GM21423 (cell line): Measurements from ENCODE around the gene PBLD.
"Not testable (repeated sequence)": the region's sequence is repeated elsewhere in the genome, so short reads cannot be mapped to it uniquely, and the experiment has no call there.

ENCODE experiments used
- ATAC-seq: cut with Tn5 transposase; IDR thresholded peaks from one replicate; pipeline ENCODE4 v1.9.1; 2021; ENCODE audit warnings: mild to moderate bottlenecking, moderate library complexity; ENCODE audit not compliant: unreplicated experiment

The PBLD gene

DNA sequence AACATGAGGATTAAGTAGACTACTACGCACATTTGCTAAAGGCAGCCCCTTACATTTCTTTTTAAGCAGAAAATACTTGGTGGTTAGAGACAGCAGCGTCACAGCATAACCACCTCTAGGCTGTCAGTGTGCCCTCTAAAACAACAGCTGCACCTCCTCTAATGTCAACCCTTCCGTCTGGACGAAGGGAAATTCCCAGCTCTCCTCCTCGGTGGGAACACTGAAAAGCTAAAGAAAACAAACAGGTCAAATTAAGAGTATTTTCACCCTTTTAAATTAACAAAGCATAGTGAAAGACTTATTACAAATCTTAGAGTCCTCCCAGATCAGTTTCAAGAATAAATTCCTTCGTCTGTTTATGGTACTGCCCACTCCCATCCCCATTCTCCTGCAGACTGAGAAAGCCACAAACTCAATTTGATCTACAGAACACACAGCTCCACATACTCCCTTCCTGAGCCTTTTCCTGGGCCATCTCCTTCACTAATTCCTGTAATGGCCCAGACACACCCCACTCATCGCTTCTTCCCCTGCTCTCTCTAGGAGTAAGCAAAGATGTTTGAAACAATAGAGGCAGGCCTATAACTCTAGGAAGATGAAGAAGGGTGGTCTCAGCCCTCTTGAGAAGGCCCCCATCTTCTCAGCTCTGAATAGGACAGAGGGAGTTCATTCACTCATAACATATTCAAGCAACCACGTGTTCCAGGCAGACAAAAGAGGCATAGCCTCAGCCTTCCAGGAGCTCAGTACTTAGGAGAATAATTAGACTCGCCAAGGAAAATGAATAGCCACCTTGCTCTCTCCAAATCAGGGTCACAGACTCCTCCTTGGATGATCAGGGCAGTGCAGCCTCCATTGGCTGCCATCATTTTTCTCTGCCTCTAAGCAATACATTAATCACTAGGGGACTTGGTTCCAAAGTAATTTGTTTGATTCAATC lies 48.4 kb downstream of the PBLD start:
- ATAC-seq, result no peak

DNA sequence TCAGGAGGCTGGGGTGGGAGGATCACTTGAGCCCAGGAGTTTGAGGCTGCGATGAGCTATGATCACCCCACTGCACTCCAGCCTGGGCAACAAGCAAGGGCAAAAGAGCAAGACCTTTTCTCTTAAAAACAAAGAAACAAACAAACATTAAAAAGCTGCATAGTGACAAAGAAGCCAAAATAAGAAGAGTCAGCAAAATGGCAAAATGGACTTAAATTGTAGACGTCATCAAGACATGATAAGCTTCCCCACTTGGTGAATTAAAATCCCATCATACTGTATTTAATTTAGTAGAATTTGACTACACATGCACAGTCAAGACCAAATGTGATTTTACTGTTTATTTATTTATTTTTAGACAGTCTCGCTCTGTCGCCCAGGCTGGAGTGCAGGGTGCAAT lies 52.0 kb downstream of the PBLD start:
- no peak for ATAC-seq

- ATAC-seq, result not testable (repeated sequence)
These were observed 53.6 kb downstream of the PBLD start for GRCh38 chr10:68278906-68279753.

- ATAC-seq, result not testable (repeated sequence)
These were observed 54.9 kb downstream of the PBLD start for GRCh38 chr10:68277814-68278213.

- no peak for ATAC-seq
These were observed 56.5 kb downstream of the PBLD start for GRCh38 chr10:68276224-68276623.

DNA sequence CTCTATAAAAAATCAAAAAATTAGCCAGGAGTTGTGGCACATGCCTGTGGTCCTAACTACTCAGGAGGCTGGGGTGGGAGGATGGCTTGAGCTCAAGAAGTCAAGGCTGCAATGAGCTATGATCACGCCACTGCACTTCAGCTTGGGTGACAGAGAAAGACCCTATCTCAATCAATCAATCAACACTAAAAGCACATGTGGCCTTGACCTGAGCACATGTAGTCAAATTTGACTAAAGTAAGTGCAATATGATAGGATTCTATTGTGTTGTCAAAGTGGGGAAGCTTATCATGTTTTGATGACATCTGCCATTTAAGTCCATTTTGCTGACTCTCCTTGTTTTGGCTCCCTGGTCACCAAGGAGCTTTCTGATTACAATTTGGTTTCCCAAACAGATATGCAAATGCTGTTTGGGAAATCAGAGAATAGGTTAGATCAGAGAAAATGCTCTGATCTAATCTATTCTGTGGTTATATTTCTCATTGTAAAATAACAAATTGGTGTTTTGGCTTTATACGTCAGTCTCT lies 57.1 kb downstream of the PBLD start:
- no peak for ATAC-seq

- no peak for ATAC-seq
These were observed 59.9 kb downstream of the PBLD start for GRCh38 chr10:68272833-68273232.

DNA sequence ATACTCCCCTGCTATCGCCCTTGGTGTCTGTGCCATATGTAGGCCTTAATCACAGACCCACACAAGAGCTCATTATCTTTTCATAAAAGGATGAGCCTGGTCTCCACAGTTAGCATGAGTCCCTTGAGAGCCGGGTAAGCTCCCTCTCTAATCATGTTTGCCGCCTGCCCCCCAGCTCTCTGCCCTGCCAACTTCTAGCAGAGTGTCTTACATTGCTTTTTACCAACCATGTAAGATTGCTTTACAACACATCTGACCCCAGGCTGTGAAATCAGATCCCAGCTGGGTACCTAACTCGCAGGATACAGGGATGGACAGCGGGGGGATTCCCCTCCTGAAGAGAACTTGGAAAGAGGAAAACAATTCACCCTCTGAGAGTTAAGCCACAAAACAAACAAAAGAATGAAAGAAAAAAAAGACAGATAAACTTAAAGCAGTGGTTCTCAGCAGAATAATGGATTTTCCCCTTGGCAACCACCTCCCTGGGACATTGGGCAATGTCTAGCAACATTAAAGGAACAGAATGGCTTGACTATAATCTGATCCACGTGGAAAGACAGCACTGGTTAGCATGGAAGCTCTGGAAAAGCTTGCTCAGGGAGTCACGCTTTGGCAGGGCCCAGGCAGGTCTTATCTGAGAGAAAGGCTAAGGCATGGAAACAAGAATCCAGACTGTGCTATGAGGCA lies 61.4 kb downstream of the PBLD start:
- ATAC-seq, result no peak

DNA sequence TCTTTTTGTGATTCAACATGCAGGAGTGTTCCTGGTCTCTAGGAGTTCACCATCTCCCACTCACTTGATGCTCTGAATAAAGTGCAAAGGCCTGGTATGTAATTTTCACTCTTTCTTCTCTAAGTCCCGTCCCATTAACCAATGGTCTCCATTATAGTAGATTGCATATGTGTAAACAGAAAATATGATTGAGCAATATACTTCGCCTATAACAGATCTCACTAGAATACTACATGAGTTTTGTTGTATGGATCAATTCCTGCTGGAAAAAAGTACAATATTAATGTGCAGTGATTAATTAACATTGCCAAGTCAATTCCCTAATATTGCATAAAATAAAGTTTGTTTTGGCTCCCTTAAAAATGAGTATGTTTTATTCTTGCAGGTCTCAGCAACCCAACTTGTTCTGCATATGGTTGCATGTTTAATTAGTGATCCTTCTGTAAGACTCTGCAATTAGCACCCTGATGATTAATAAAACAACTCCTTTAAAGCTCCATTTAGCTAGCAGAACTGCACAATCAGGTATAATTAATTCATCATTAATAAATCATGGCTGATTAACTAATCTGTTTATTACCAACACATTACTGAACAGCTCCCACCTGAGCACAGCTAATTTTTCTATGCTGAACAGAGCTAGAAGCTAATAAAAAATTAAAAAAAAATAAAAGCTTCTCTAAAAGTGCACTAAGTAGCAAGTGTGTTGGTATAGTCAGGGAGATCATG lies 63.0 kb downstream of the PBLD start:
- ATAC-seq, result no peak

DNA sequence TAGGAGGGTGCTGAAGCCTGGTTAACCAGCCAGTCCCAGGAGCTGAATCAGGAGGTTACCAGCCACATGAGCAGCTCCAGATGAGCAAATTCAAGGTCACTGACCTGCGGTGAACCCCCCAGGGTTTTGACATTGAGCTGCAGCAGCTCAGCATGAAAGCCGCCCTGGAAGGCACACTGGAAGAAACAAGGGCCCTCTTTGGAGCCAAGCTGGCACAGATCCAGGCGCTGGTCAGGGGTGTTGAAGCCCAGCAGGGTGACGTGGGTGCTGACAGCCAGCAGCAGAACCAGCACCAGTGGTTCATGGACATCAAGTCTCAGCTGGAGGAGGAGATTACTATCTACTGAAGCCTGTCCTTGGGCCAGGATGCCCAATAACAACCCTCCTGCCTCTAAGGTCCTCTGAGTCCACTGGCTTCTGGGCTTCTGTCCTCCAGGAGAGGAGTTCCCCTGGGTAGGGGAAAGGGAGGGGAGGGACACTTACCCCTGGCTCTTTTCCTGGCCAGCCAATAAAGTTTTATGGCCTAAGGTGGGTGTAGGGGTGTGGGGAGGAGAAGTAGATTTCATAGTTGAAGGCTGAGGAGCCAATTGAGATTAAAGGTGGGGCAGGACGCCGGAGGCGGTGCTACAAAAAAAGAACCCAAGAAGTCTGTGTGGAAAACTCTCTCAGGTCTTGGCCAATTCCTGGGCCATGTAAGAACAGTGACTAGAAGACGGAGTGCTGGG lies 71.4 kb downstream of the PBLD start:
- ATAC-seq, result no peak

GRCh38 chr10:68253346-68253745 lies 79.4 kb downstream of the PBLD start:
- no peak for ATAC-seq

GRCh38 chr10:68251625-68252495 lies 80.9 kb downstream of the PBLD start:
- ATAC-seq, result peak; percentile 49

- ATAC-seq, result no peak
These were observed 81.6 kb downstream of the PBLD start for GRCh38 chr10:68251151-68251550.

GRCh38 chr10:68249297-68249696 lies 83.4 kb downstream of the PBLD start:
- ATAC-seq, result no peak

DNA sequence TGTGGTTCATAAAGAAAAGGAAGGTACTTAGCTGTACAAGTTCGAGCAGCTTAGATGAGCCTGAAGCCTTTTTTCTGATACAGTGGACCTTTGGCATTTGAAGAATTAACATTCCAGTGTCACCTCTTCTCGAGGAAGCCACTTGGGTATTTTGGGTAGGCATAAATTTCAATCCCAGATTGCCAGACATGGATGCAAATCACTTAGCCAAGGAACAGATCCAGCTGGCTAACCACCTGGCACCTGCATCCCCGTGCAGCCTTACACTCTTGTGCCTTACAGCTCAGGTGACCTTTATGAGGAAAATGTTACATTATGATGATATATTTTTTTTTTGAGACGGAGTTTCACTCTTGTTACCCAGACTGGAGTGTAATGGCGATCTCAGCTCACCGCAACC lies 84.8 kb downstream of the PBLD start:
- no peak for ATAC-seq

- not testable (repeated sequence) for ATAC-seq
These were observed 86.3 kb downstream of the PBLD start for GRCh38 chr10:68246397-68246796.

DNA sequence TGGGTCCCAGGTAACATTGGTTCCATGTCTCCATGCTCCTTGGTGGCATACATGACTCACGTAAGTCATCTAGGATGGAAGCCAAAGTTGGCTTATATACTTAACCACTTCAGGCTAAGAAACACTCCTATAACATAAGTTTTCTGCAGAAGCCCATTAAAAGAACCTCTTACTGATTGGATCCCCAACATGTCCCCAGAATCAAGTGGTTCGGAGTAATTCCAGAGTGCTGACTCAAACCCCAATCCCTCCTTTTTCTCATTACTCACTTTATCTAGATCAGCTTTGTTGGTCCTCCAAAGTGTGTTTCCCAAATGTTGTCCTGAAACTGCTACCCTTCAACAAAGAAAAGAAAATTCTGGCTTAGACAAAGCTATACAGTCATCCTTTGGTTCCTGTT lies 90.7 kb downstream of the PBLD start:
- no peak for ATAC-seq

- ATAC-seq, result no peak
These were observed 93.1 kb downstream of the PBLD start for GRCh38 chr10:68239596-68240150.
